Measurements from ENCODE around the gene BNIP2.

Gene BNIP2, protein sequence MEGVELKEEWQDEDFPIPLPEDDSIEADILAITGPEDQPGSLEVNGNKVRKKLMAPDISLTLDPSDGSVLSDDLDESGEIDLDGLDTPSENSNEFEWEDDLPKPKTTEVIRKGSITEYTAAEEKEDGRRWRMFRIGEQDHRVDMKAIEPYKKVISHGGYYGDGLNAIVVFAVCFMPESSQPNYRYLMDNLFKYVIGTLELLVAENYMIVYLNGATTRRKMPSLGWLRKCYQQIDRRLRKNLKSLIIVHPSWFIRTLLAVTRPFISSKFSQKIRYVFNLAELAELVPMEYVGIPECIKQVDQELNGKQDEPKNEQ

DNA sequence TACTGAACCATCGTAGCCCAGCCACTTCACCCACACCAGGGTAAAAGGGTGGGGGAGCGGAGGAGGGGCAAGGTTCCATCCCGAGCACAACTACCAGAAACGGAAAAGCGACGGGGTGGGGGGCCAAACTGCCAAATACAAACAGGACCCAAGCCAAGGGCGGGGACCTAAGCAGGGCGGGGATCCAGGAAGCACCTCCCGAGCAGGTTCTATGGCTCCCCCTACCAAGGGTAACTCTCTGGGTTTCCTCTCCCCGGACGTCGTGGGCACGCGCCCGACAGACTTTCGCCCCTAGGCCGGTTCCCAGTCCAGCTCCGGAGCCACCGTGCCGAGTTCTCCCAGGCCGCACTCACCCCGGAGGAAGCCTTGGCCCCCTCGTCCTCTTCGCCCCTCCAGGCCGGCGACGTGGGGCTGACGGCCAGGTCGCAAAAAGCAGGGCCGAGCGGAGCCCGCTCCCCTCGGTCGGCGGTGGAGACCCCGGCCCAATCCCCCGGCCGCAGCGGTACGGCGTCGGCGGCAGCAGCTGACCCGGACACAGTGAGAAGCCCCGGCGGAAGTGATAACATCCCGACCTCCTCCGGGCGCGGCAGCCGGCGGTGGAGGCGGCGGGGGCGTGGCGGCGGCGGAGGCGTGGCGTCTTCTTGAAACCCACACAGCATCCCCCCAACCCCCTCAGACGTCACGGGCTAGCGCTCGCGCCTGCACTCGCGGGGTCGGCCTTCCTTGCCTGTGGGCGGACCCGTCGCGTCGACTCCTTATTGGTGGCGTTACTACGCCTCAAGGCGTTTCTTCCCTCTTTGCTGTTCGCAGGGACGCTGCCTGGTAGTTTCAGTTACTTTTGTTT lies at the start of gene BNIP2:
TSS of gene BNIP2 (minus strand) at position 539 of the 844 bp plus-strand sequence. CDS start 6,863 bp downstream, outside the sequence.
- peak; percentile 99 for DNase-seq

DNA sequence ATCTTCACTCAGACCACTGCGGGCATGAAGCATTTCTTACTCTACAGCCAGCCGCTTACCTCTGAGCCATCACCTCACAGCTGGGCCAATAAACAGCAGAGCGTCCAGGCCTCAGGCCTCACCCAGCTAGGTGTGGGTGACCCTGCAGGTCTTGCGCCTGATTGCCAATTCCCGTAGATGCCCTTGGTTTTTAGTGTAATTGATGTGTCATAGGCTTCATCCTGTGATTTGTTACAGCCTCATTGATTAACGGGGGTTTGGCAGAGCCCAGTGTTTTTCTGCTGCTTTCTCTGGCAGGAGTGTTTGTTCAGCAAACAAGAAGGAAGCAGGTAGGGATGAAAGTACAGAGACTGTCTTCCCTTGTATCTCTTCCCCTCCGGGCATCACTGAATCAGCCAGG lies 49.6 kb upstream of the BNIP2 start:
- no peak for DNase-seq

DNA sequence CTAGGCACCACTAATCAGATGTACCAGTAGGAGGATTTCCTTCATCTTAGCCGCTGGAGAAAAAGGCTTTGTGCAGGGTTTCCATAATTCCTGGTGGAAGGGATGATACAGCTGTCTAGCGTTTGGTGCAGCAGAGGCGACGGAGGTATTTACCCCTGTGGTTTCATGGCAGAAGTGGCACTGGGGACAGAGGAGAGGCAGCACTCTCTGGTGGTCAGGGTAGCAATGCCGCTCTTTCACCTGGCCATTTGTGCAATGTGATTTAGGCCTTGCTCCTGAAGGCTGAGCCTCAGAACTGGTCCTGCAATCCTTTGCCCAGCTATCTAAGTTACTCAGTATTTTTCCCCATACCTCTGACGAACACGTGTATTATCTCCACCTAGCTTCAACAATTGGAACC lies 47.1 kb upstream of the BNIP2 start:
- no peak for DNase-seq

DNA sequence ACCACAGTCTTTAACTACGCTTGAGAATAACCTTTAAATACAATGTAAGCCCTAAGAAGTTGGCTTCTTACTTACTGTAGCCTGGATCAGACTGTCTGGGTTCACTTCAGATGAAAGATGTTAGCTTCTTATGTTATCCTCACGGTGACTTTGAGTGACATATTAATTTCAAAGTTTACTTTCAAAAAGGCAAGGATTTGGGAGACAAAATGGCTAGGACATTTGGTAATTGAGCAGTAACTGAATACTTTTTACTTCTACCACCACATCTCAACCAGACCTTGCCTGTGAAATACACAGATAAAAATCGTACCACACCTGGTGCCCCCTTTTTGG lies 36.0 kb upstream of the BNIP2 start:
- DNase-seq = no peak

DNA sequence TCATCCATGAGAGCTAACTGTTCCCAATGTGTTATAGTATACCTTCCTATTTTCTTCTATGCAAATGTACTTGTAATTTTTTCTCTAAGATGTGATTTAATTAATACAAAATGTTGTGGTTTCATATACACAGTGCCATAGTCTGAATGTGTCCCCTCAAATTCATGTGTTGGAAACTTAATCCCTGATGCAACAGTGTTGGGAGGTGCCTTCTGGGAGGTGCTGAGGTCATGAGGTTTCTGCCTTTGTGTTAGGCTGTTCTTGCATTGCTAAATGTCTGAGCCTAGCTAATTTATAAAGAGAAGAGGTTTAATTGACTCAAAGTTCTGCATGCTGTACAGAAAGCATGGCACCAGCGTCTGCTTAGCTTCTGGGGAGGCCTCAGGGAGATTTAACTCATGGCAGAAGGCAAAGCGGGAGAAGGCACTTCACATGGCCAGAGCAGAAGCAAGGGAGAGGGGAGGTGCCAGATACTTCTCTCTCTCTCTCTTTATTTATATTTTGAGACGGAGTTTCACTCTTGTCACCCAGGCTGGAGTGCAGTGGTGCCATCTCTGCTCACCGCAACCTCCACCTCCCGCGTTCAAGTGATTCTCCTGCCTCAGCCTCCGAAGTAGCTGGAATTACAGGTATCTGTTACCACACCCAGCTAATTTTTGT lies 34.7 kb upstream of the BNIP2 start:
- DNase-seq = no peak

DNA sequence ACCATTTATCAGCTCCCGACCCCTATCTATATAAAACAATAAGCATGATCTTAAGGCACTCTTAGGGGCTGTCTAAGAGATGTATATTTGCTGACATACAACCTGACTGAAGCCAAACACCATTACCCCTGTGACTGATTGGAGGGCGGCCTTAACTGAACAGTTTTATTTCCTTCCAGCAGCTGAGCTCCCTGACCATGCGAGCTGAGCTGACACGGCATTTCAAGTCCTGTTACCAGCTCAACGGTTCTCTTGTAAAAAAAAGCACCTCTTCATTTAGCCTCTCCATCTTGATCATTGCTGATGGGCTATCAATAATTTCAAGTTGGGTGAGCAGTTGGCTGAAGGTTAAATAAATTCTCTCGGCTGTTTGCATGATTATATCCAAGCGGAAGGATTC lies 33.4 kb upstream of the BNIP2 start:
- DNase-seq = no peak

DNA sequence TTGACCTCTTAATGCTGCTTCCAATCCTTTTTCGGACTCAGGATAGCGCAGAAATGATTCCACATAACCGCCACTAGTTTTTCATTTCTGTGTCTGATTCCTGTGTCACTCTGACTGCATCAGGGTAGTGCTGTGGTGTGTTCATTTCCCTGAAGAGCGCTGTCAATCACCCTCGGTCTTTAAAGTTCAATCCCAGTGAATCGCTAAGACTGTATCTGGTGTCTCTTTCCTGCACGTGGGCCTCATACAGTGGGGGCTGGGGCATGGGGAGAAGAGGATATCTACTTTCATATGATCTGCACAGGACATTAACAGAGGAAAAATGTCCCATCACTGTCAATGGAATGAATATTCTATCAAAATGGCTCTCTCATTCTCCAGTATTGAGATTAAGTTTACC lies 32.9 kb upstream of the BNIP2 start:
- DNase-seq = no peak

DNA sequence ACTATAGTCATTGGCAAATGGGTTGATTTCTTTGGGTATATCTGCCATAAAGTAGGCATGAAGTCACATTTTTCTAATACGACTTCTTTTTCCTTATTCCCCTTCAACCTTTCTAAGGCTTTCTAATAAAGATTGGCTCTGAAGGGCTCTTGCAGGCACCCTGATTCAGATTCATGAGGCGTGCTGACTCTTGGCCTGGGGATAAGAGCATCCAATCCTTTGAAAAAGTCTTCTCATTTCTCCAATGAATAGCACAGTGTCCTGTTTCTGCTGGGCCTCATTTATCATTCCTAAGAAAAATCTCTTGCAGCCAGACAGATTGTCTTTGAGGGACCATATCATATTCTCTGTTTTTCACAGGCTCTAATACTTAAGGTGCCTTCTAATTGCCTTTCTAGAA lies 32.3 kb upstream of the BNIP2 start:
- DNase-seq = no peak

DNA sequence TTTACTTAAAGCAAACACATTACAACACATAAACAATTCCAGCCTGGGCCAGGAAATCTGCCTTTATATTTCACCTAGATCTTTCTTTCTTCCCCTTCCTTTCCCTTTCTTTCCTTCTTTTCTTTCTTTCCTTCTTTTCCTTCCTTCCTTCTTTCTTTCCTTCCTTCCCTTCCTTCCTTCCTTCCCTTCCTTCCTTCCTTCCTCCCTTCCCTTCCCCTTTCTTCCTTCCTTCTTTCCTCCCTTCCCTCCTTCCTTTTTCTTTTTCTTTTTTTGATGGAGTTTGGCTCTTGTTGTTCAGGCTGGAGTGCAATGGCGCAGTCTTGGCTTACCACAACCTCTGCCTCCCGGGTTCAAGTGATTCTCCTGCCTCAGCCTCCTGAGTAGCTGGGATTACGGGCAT lies 24.1 kb upstream of the BNIP2 start:
- DNase-seq = no peak

DNA sequence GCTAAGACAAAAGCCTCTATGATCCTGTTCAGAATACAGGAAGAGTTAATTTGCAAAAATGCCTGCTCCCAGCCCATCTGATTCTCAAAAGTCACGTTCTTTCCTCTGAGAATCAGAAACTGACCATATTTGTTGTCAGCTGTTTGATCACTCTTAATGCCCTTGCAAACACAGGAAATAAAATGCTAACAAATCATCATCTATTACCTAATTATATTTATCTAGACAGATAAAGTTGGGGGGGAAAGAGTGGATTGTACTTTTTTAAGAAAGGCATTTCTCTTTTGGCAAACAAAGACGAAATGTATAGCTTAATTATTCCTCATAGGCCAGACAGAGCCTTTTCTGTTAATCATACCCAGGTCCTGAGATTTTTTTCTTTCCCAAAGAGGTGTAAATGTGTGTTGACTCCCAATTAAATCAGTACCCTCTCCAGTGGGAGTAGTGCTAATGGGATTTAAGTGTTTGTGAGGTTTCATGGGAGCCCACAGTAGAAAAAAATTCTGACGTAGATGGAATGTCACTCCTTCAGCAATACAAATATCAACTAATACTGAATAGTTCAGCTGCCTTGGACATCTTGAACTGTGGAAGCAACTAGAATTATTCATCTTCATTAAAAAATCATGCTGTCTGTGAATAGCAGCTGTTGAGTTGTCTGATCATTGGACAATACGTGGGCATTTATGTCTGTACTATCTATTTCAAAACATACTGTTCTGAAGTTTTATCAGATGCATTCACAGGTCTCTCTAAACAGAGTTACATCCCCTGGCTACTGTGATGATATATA lies 22.5 kb upstream of the BNIP2 start:
- no peak for DNase-seq

DNA sequence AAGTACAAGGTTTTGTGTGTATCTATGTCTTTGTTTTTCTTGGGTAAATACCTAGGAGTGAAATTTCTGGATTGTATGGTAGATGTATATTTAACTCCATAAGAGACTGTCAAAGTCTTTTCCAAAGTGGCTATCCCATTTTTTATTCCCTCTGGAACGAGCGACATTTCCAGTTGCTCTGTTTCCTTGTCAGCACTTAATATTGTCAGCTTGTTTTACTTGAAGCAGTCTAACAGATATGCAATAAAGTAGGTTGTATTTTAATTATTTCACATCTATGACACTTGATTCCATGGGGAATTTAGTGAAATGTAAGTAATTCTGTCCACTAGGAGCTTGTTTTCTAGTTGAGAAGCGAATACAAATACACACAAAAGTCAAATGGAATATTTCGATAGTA lies 18.5 kb upstream of the BNIP2 start:
- DNase-seq = no peak

DNA sequence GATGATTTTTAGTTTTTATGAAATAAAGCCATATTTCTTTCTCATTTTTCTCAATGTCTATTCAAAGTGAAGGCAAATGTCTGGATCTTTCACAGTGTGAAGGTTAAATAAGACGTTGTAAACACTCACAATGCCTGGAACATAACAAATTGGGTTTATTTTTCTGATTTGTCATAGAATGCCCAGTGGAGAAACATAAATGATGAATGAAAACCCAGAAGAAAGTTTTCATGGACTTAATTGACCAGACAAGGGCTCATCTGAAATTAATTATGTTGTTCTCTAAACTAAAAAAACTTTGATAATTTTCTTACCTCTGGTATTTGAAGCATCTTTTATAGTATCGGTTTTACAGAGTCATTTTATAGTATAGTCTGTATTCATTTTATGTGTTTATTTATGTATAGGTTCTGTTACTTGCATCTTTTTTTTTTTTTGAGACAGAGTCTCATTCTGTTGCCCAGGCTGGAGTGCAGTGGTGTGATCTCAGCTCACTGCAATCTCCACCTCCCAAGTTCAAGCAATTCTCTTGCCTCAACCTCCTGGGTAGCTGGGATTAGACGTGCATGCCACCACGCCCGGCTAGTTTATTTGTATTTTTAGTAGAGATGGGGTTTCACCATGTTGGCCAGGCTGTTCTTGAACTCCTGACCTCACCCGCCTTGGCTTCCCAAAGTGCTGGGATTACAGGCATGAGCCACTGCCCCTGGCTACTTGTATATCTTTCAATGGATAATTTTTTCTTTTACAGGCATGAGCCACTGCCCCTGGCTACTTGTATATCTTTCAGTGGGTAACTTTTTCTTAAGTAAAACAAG lies 15.1 kb upstream of the BNIP2 start:
- no peak for DNase-seq

DNA sequence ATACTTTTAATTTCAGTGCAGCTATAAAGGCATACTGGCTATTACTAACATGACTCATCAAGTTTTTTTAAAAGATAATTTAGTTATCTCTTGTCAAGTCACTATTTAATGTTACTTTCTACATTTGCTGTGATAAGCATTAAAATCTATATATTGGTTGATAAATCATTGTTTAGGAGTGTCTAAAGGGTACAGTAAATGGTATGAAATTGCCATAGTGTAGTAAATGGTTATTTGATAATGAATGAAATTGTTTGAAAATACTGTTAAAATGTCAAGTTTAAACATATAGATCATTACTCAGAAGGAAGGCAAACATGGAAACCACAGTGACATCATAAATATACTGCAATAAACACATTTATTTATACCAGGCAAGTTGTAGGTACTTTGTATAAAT lies 13.2 kb upstream of the BNIP2 start:
- DNase-seq = no peak

DNA sequence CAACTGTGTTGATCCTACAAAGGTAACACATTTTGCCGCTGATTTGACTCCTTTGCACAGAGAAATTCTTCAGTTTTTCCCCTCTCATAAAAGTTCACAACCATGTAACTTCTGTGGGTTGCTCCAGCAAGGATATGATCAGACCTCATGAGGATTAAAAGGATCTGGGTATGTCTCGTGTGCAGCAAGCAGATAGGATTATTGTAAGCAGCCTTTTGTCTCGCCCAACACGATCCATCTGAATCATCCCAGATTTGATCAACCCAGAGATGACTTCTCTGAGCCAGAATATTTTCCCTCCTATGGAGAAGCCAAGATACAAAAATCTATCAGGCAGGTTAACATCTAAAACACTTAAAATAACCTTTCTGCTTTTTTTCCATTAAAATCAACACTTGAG lies 12.8 kb upstream of the BNIP2 start:
- DNase-seq = no peak

DNA sequence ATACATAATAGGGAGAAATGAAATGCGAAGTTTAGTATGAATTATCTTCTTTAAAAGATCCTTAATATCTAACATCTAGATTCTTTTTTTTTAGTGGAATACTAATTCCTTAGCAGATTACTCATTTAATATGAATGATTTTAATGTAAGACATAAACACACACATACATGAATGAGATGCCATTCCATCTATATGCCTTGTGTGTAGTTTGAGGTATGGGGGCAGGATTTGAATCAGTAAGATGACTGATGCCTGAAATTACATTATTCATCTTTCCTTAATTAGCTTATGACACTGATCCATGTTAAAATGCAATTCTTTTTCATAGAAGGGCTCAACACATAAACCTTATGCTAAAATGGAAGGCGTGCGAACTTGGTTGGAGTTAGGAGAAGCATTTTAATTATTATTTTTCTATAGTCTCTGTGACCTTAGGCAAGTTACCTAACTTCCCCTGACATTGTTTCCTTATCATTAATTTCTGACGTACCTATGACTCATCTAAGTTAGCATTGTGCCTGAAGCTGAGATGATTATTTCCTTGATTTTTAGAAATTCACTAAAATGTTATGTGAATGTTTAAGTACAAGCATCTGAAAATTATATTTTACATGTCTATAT lies 10.8 kb upstream of the BNIP2 start:
- peak; percentile 59 for DNase-seq

DNA sequence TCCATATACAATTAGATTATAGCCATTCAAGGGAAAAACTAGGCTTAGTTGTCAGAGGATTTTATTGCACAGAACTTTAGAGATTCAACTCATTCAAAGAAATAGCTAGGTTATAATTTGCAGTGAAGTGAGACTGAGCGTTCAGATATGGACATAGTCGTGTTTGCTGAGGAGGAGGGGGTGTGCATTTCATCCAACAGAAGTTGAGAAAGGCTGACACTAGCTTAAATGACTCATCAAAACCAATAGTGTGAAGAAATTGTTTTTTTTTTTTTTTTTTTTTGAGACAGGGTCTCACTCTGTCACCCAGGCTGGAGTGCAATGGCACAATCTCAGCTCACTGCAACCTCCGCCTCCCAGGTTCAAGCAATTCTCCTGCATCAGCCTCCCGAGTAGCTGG lies 8.9 kb upstream of the BNIP2 start:
- DNase-seq = peak; percentile 11

DNA sequence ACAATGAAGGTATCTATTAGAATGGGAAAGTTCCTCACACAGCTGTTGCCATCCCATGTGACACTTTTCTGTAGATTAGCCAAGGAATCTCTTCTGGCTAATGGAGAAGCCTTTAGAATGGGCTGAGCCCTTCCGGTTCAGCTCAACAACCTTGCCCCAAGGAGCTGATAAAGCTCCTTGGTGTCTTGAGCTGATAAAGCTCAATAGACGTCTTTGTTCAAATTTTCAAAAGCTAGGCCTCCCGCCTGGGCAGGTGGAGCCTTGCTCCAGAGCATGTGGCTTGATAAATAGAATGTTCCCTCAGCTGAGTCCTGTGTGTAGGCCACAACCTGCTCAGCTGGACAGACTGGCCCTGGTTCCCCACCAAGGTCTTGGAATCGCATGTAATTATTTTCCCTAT lies 7.2 kb upstream of the BNIP2 start:
- no peak for DNase-seq

DNA sequence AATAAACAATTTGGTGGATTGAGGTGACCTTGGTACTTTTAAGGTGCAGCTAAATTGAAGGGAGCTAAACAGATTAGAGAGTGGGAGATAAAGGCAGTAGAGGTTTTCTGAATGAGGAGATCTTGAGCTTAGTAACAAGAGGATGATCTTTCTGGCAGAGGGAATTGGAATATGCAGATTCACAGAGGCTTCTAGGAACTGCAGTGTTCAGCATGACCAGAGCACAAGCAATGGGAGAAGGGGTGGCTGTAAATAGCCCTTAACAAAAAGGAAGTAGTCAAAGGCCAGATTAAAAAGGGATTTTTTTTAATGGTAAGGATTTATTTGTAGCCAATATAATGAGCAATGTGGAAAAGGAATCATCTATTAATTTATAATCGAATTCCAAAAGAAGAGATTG lies 5.7 kb upstream of the BNIP2 start:
- DNase-seq = no peak

DNA sequence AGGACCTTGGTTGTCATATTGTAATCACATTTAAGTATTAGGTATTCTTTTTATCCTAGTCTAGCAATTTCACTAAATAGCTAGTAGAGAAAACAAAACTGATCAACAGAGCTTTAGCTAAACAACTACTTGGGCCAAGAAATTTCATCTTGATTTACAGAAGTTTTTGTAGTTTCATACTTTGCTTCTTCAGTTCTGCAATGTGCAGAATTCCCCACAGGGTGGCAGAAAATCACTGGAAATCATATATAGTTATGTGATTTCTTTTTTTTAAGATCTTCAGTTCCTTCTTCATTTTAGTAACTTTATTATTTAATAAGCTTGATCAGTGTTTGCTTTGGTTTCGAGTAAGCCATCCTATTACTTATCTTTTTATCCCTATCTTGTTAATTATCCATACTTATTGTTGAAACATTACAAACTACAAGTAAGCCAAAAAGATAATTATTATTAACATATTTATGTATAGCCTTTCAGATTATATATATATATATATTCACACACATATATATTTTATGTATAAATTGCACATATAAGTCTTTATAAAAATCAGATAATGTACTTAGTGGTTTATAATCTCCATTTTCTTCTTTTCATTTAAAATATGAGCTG lies 2.2 kb upstream of the BNIP2 start:
- peak; percentile 51 for DNase-seq

DNA sequence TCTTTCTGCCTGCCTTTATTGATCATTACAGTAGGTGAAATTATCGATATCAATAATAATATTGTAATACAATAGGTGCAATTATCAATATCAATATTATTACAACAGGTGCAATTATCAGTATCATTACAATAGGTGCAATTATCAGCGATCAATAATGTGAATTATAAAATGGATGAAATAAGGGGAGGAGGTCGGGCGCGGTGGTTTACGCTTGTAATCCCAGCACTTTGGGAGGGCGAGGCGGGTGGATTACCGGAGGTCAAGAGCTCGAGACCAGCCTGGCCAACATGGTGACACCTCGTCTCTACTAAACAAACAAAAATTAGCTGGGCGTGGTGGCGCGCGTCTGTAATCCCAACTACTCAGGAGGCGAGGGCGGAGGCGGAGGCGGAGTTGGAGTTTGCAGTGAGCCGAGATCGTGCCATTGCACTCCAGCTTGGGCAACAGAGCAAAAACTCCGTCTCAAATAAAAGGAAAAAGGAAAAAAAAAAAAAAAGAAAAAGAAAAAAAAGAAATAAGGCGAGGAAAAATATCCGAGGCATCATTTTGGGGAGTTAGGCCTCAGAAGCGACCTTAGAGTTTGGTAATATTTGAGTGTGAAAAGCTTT lies 611 bp upstream of the BNIP2 start:
- peak; percentile 59 for DNase-seq

DNA sequence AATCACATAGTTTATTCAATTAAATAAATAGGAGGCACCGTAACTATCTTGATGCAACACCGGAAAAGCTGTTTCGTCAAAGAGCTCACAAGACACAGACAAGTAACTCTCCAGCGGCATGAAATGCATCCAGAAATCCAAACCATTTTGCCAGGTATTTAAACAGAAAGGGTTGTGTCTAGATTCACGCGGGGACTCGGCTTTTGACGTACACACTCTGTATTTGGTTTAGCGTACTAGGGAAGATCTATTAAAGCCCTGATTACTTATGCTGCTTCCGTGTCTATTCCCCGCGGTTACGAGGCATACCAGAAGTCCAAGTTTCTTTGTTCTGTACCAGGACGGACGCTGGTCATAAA lies 718 bp downstream of the BNIP2 start:
- DNase-seq = peak; percentile 61

Measured in fibroblast of skin of right biceps (primary cell).